CD14-positive monocyte (primary cell): ENCODE data around the gene SMIM32. TPM values are rescaled to one million over a fixed set of nuclear protein-coding genes. Genes with fewer than 3 reads are reported as not detected.

Source experiments
- DNase-seq, 3 donors: peaks; one replicate each; pipeline ENCODE4 v3.0.0-alpha.2; 2011 to 2022
- H2AFZ ChIP-seq: 2 replicates; pipeline ENCODE4 v1.6.0; 2012; ENCODE audit warnings: mild to moderate bottlenecking, low read depth, low read length, inconsistent platforms; ENCODE audit not compliant: insufficient read depth, poor library complexity, severe bottlenecking
- H3K27ac ChIP-seq, 2 donors: 1 replicate in 1 of 2; 2 replicates in 1 of 2; pipeline ENCODE4 v1.5.1; 2012 to 2013; ENCODE audit warnings: low read length in 2 of 2, control low read depth in 1 of 2, inconsistent platforms in 1 of 2, low read depth in 1 of 2, mild to moderate bottlenecking in 1 of 2
- H3K27me3 ChIP-seq, 2 donors: one replicate each; pipeline versions ENCODE4 v1.6.0 to v1.6.1; 2011 to 2013; ENCODE audit warnings: low read length in 2 of 2; ENCODE audit not compliant: control insufficient read depth in 2 of 2, insufficient read depth in 2 of 2
- H3K36me3 ChIP-seq, 2 donors: replicated peaks in 1 of 2; 1 replicate in 1 of 2; 2 replicates in 1 of 2; pipeline versions ENCODE4 v1.5.1 to v1.6.1; 2012 to 2013; ENCODE audit warnings: low read length in 2 of 2, control low read depth in 1 of 2, inconsistent platforms in 1 of 2, mild to moderate bottlenecking in 1 of 2; ENCODE audit not compliant: insufficient read depth in 2 of 2, control insufficient read depth in 1 of 2
- H3K4me1 ChIP-seq, 2 donors: 1 replicate in 1 of 2; 2 replicates in 1 of 2; pipeline versions ENCODE4 v1.5.1 to v1.6.1; 2012 to 2013; ENCODE audit warnings: low read length in 2 of 2, control low read depth in 1 of 2, inconsistent platforms in 1 of 2, mild to moderate bottlenecking in 1 of 2, moderate library complexity in 1 of 2; ENCODE audit not compliant: insufficient read depth in 2 of 2, control insufficient read depth in 1 of 2
- H3K4me2 ChIP-seq: replicated peaks from 2 replicates; pipeline ENCODE3; 2012; ENCODE audit warnings: low read length, moderate library complexity, mild to moderate bottlenecking; ENCODE audit not compliant: poor library complexity, severe bottlenecking; ENCODE audit errors: extremely low read depth
- H3K4me3 ChIP-seq, 3 experiments: fragments of 200-600 bp in 1 of 3; sonication (generic) in 1 of 3; replicated peaks in 1 of 3; 1 replicate in 2 of 3; 2 replicates in 1 of 3; pipeline ENCODE4 v1.5.1; 2011 to 2013; ENCODE audit warnings: low read length in 3 of 3, mild to moderate bottlenecking in 3 of 3, control low read depth in 2 of 3, low read depth in 2 of 3, inconsistent platforms in 1 of 3, moderate library complexity in 1 of 3
- H3K79me2 ChIP-seq: 2 replicates; pipeline ENCODE4 v1.6.0; 2012; ENCODE audit warnings: mild to moderate bottlenecking, control low read depth, inconsistent platforms, low read length, moderate library complexity; ENCODE audit not compliant: insufficient read depth
- H3K9ac ChIP-seq: 2 replicates; pipeline ENCODE4 v1.6.0; 2017; ENCODE audit warnings: low read length, mild to moderate bottlenecking; ENCODE audit not compliant: insufficient read depth, poor library complexity, severe bottlenecking
- H3K9me3 ChIP-seq, 2 donors: replicated peaks in 1 of 2; 1 replicate in 1 of 2; 2 replicates in 1 of 2; pipeline versions ENCODE4 v1.5.1 to v1.6.1; 2012 to 2013; ENCODE audit warnings: low read length in 2 of 2, control low read depth in 1 of 2; ENCODE audit not compliant: control insufficient read depth in 1 of 2, insufficient read depth in 1 of 2
- H4K20me1 ChIP-seq: 2 replicates; pipeline ENCODE4 v1.6.0; 2012; ENCODE audit warnings: mild to moderate bottlenecking, low read length, control low read depth, moderate library complexity; ENCODE audit not compliant: insufficient read depth
- H3K27ac Mint-ChIP-seq, 7 donors: one replicate each; pipeline ENCODE4 v1.8.0; 2020; ENCODE audit warnings: mild to moderate bottlenecking in 7 of 7, mixed read lengths in 7 of 7, moderate library complexity in 6 of 7, inconsistent platforms in 2 of 7
- H3K27me3 Mint-ChIP-seq, 3 donors: one replicate each; pipeline ENCODE4 v1.8.0; 2021 to 2022; ENCODE audit warnings: low read depth in 3 of 3, mild to moderate bottlenecking in 3 of 3, mixed read lengths in 3 of 3, moderate library complexity in 3 of 3, inconsistent platforms in 1 of 3
- H3K36me3 Mint-ChIP-seq, 2 donors: one replicate each; pipeline ENCODE4 v1.8.0; 2020; ENCODE audit warnings: mixed read lengths in 2 of 2, inconsistent platforms in 1 of 2, mild to moderate bottlenecking in 1 of 2
- H3K4me1 Mint-ChIP-seq: one replicate; pipeline ENCODE4 v1.8.0; 2020; ENCODE audit warnings: mild to moderate bottlenecking, mixed read lengths
- H3K4me3 Mint-ChIP-seq, 2 donors: one replicate each; pipeline ENCODE4 v1.8.0; 2020; ENCODE audit warnings: mild to moderate bottlenecking in 2 of 2, mixed read lengths in 2 of 2, moderate library complexity in 1 of 2
- H3K9me3 Mint-ChIP-seq, 7 donors: one replicate each; pipeline ENCODE4 v1.8.0; 2020 to 2022; ENCODE audit warnings: mixed read lengths in 7 of 7, mild to moderate bottlenecking in 6 of 7, moderate library complexity in 6 of 7, inconsistent platforms in 2 of 7
- CTCF ChIP-seq: fragments of 200-600 bp; IDR thresholded peaks from one replicate; pipeline ENCODE4 v1.8.0; 2022; ENCODE audit warnings: antibody characterized with exemption, mild to moderate bottlenecking
- WGBS: methylation state at CpG from one replicate; pipeline ENCODE4 v1.1.5; 2013; ENCODE audit warnings: missing lambda C conversion rate; ENCODE audit not compliant: insufficient coverage; 5-methylcytosine and 5-hydroxymethylcytosine counted together
- intact Hi-C, 2 donors: fragments of 100-400 bp; cut with micrococcal nuclease; formaldehyde crosslinking; loops; one replicate each; pipeline versions ENCODE4 v1.15.0 to v1.15.1; 2023
- polyA plus RNA-seq, 3 donors: library from polyadenylated mRNA; depleted of rRNA in 1 of 3; unstranded in 2 of 3; stranded (reverse) in 1 of 3; fragments of 300-500 nt in 2 of 3; fragments of >200 nt in 1 of 3; fragmentation: Illumina TruSeq in 2 of 3; gene quantifications; 1 replicate in 2 of 3; 2 replicates in 1 of 3; pipeline ENCODE4 v1.2.3, GENCODE V29; 2012 to 2021

SMIM32 gene
- polyA plus RNA-seq, 3 donors = not detected

GRCh38 chr5:136225796-136226195 is 32.8 kb upstream of the SMIM32 start:
- Histone ChIP-seq H3K9ac (no peak overlapping the region), H3K27me3 (peaks cover 2 to 8% of the 10 kb centered on the region in 2 donors), H3K4me3 (no peak overlapping the region), H3K36me3 (no peaks in the 10 kb centered on the region), H3K4me1 (no peaks in the 10 kb centered on the region), H3K9me3 (peaks cover 0 to 3% of the 10 kb centered on the region in 2 donors), H3K79me2 (no peaks in the 10 kb centered on the region), H3K27ac (no peak overlapping the region), H4K20me1 (no peaks in the 10 kb centered on the region), H3K4me2 (no peak overlapping the region), H2AFZ (no peak overlapping the region)
- H3K4me1 Mint-ChIP-seq = no peaks in the 10 kb centered on the region
- H3K9me3 Mint-ChIP-seq = peaks cover 2 to 8% (median 3%) of the 10 kb centered on the region in 7 donors
- no peak overlapping the region for H3K4me3 Mint-ChIP-seq
- DNase-seq = no peak
- no peak for TF ChIP-seq CTCF
- H3K36me3 Mint-ChIP-seq = no peaks in the 10 kb centered on the region
- peaks cover 8 to 26% (median 22%) of the 10 kb centered on the region in 3 donors for H3K27me3 Mint-ChIP-seq
- intact Hi-C loops = no loop called here
- H3K27ac Mint-ChIP-seq = no peak overlapping the region
- 60% methylated on average over 1 of the region's 2 CpGs for WGBS

- H3K9me3 Mint-ChIP-seq = peaks cover 4 to 15% (median 11%) of the 10 kb centered on the region in 7 donors
- H3K79me2 ChIP-seq = no peaks in the 10 kb centered on the region
- no peaks in the 10 kb centered on the region for H3K4me1 Mint-ChIP-seq
- no peak overlapping the region for H3K27ac ChIP-seq
- H3K4me3 ChIP-seq = no peak overlapping the region
- peaks cover 0 to 11% (median 2%) of the 10 kb centered on the region in 3 donors for H3K27me3 Mint-ChIP-seq
- H3K27ac Mint-ChIP-seq = no peak overlapping the region
- H3K4me2 ChIP-seq = no peak overlapping the region
- no peak for DNase-seq
- no peak for TF ChIP-seq CTCF
- no peak overlapping the region for H2AFZ ChIP-seq
- H3K27me3 ChIP-seq = peaks cover 2 to 4% of the 10 kb centered on the region in 2 donors
- H3K4me3 Mint-ChIP-seq = no peak overlapping the region
- H3K9me3 ChIP-seq = peaks cover 0 to 9% of the 10 kb centered on the region in 2 donors
- no peaks in the 10 kb centered on the region for H3K4me1 ChIP-seq
- no peak overlapping the region for H3K9ac ChIP-seq
- WGBS = 83% methylated on average over 4 of the region's 4 CpGs
- intact Hi-C loops = no loop called here
- no peaks in the 10 kb centered on the region for H3K36me3 Mint-ChIP-seq
- H3K36me3 ChIP-seq = no peaks in the 10 kb centered on the region
- H4K20me1 ChIP-seq = no peaks in the 10 kb centered on the region
Measured at GRCh38 chr5:136222580-136223235, 29.7 kb upstream of the SMIM32 start.
